ENCODE measurements around the gene GRIK4.

DNA sequence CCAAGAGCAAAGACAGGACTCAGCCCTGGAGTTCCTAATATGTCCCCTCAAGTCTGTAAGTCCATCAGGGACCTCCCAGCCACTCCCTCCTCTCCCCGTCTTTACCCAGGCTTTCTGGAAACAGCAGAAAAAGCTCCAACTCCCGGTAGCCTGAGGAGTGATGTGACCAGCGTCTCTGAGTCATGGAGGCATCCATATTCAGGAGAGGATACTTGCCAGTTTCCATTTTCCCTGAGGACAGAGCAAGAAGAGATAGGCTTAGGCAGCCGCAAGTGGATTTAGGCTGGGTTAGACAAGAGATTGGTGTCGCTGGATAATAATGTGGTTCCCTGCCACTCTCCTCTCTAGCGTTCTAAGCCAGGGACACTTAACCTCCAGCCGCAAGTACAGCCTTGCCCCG is 206.6 kb downstream of the GRIK4 start:
- TF ChIP-seq POLR2AphosphoS5 (IDR thresholded peaks at IDR 0.05): no peak
- TF ChIP-seq, protein P1, sequence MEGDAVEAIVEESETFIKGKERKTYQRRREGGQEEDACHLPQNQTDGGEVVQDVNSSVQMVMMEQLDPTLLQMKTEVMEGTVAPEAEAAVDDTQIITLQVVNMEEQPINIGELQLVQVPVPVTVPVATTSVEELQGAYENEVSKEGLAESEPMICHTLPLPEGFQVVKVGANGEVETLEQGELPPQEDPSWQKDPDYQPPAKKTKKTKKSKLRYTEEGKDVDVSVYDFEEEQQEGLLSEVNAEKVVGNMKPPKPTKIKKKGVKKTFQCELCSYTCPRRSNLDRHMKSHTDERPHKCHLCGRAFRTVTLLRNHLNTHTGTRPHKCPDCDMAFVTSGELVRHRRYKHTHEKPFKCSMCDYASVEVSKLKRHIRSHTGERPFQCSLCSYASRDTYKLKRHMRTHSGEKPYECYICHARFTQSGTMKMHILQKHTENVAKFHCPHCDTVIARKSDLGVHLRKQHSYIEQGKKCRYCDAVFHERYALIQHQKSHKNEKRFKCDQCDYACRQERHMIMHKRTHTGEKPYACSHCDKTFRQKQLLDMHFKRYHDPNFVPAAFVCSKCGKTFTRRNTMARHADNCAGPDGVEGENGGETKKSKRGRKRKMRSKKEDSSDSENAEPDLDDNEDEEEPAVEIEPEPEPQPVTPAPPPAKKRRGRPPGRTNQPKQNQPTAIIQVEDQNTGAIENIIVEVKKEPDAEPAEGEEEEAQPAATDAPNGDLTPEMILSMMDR (IDR thresholded peaks at IDR 0.05; ENCODE audit: poor library complexity, severe bottlenecking): no peak
- no peak for TF ChIP-seq SMC3 (conservative IDR thresholded peaks at IDR 0.05; ENCODE audit: poor library complexity)

Data from neural cell (in vitro differentiated cells).